CD4-positive, alpha-beta T cell treated with Interleukin-21 for 1 hour (primary cell): Measurements from ENCODE around the gene KDM4E.
"Not testable (repeated sequence)": the region's sequence is repeated elsewhere in the genome, so short reads cannot be mapped to it uniquely, and the experiment has no call there.

Experiments used
- DNase-seq: peaks from one replicate; pipeline ENCODE4 v3.0.0-alpha.2; 2020

The KDM4E gene

GRCh38 chr11:95024958-95025357 is at the start of gene KDM4E:
TSS of gene KDM4E (plus strand) at chr11:95025258. CDS start at chr11:95025558, 300 bp downstream.
- no peak for DNase-seq

- no peak for DNase-seq
Observed at GRCh38 chr11:94975599-94975998, 49.5 kb upstream of the KDM4E start.

GRCh38 chr11:94987378-94987777 is 37.7 kb upstream of the KDM4E start:
- DNase-seq: no peak

- no peak for DNase-seq
Observed at GRCh38 chr11:94988748-94989147, 36.3 kb upstream of the KDM4E start.

GRCh38 chr11:94993400-94993943 is 31.6 kb upstream of the KDM4E start:
- no peak for DNase-seq

GRCh38 chr11:94997437-94997836 is 27.6 kb upstream of the KDM4E start:
- no peak for DNase-seq

GRCh38 chr11:94998285-94998684 is 26.8 kb upstream of the KDM4E start:
- no peak for DNase-seq

- no peak for DNase-seq
Observed at GRCh38 chr11:95003716-95004115, 21.3 kb upstream of the KDM4E start.

GRCh38 chr11:95005642-95006041 is 19.4 kb upstream of the KDM4E start:
- no peak for DNase-seq

- DNase-seq: no peak
Observed at GRCh38 chr11:95011376-95011775, 13.7 kb upstream of the KDM4E start.

- no peak for DNase-seq
Observed at GRCh38 chr11:95014184-95014821, 10.8 kb upstream of the KDM4E start.

- DNase-seq: no peak
Observed at GRCh38 chr11:95016139-95016538, 8.9 kb upstream of the KDM4E start.

GRCh38 chr11:95021468-95021867 is 3.6 kb upstream of the KDM4E start:
- not testable (repeated sequence) for DNase-seq

- not testable (repeated sequence) for DNase-seq
Observed at GRCh38 chr11:95025594-95025993, 536 bp downstream of the KDM4E start.

- no peak for DNase-seq
Observed at GRCh38 chr11:95028357-95028756, 3.3 kb downstream of the KDM4E start.

GRCh38 chr11:95033051-95033450 is 8.0 kb downstream of the KDM4E start:
- no peak for DNase-seq

GRCh38 chr11:95035316-95035715 is 10.3 kb downstream of the KDM4E start:
- no peak for DNase-seq

- DNase-seq: peak; percentile 20
Observed at GRCh38 chr11:95037356-95038035, 12.4 kb downstream of the KDM4E start.

- DNase-seq: no peak
Observed at GRCh38 chr11:95042239-95042638, 17.2 kb downstream of the KDM4E start.

- no peak for DNase-seq
Observed at GRCh38 chr11:95042906-95043305, 17.8 kb downstream of the KDM4E start.

- no peak for DNase-seq
Observed at GRCh38 chr11:95044010-95044409, 19.0 kb downstream of the KDM4E start.

- no peak for DNase-seq
Observed at GRCh38 chr11:95045812-95046211, 20.8 kb downstream of the KDM4E start.

GRCh38 chr11:95049122-95049521 is 24.1 kb downstream of the KDM4E start, which contains the start of gene KDM4F:
TSS of gene KDM4F (plus strand) at chr11:95049422.
- DNase-seq: not testable (repeated sequence)

GRCh38 chr11:95050595-95051202 is 25.6 kb downstream of the KDM4E start:
- no peak for DNase-seq
